Measurements from ENCODE around the gene RAB5B.

Gene RAB5B, protein sequence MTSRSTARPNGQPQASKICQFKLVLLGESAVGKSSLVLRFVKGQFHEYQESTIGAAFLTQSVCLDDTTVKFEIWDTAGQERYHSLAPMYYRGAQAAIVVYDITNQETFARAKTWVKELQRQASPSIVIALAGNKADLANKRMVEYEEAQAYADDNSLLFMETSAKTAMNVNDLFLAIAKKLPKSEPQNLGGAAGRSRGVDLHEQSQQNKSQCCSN

DNA sequence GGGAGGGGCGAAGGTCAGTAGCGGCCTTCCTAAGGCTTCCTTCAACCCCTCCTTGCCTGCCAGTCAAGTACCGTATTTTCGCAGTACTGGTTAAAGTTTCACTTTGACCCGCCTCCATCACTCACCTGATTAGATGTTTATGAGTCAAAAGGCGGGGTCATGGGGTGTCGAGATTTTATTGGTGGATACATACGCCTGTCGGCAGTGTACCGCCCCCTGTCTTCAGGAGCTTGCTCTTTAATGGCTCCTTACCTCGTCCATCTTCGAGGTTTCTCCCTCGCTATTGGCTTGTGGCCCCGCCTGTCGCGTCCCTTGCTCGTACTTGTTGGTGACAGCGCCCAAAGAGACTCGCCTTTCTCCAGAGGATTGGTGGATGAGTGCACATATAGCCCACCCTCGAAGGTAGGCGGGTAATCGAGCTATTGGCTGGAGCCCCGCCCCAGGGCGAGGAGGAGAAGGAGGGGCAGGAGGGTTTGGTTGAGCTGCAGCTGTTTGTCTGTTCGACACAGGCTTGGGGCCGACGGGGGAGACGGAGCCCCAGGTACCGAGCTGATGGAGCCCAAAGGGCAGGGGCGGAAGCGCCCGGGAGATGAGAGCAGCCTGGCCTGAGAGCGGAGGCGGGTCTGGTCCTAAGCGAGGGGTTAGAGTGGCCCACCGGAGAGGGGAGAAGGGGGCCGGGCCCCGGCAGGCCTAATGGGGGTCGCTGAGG is at the start of gene RAB5B:
Gene RAB5B, plus strand, starts transcription at position 480 of the 709 bp plus-strand sequence. CDS start 12,883 bp downstream, outside the sequence.
- DNase-seq (ENCODE audit: low read depth, low spot score), result peak; percentile 100

DNA sequence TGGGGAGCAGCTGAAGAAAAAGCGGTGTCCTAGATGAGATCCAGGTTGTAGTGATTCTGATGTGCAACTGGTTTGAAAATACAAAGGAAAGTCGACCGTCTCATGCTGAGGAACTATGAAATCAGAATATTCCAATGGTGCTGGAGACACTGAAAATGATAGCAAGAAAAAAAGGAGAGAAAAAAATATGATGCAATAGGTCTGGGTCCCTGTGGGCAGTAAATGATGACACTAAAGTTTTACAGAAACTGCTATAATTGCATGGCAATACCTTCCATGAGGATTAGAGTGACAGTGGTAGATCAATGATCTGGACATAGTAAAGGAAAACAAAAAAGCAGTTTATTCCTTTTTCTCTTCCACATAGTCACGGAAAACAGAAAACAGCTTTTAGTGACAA is 48.5 kb upstream of the RAB5B start:
- DNase-seq (ENCODE audit: low read depth, low spot score), result no peak

DNA sequence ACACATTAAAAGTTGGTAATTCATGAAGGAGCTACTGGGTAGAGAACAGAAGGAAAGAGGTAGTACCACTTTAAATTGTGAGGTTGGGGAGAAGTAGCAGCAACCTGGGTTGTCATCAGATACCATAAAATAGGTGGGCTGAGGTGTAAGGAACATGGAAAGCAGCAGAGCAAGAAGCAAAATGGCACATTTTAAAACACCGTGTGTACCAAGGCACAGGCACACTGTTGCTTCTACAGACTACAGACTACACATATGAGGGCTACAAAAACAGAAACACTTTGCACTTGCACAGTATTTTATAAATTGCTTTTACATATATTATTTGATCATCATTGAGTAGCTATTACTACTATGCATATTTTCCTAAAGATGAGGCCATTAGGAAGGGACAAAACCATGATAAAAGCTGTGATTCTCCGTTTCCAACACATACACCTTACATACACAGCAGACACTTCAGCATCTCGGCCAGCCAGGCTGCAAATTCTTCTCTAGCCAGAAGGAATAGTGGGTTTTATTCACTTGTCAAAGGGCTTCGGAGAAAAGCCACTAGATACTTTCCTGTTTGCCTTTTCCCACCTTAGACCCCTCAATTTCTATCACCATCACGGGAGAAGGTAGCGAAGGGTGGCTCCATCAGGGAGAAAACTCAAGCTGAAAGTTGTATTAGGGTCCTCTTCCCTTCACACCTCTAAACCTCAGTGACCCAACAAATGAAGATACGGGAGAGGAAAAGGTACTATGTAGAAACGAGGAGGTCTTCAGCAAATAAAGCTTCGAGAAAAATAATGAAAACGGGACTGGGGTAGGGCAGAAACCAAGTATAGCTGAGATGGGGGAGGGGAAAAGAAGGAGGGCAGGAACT is 47.8 kb upstream of the RAB5B start:
- no peak for DNase-seq (ENCODE audit: low read depth, low spot score)

DNA sequence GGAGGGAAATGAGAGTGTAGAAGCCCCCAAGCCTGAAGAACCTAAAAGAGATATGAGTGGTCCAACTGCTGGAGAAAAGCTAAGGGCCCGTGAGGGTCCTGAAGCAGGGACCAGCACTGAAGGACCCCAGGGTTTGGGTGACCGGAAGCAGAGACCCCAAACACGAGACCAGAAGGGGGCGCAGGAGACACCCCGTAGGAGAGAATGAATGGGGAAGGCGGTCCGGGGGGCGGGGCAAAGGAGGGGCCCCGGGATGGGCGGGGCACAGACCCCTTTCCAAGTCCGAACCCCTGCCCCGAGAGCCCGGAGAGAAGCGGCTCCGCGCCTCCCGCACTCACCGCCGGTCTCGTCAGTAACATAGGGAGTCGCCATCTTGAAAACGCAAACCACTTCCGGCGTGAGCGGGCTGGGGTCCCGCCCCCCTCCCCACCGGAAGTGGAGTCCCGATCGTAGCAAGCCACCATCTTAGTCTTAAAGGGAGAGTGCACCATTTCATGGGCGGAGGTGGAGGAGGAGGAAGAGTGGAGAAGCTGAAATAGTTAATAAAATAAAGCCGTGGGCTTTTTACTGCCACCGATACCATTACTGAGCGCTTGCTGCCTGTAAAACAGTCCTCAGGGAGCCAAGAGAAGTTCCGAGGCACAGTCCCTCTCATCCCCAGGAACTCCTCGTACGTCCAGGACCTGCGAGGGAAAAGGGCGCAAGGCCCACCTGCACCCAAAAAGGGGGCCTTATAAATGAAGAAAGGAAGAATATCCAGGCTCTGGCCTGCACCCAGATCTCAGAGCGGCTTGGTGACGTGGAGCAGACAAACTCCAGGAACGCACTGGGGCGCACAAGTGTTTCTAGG is 46.9 kb upstream of the RAB5B start:
- peak; percentile 80 for DNase-seq (ENCODE audit: low read depth, low spot score)

DNA sequence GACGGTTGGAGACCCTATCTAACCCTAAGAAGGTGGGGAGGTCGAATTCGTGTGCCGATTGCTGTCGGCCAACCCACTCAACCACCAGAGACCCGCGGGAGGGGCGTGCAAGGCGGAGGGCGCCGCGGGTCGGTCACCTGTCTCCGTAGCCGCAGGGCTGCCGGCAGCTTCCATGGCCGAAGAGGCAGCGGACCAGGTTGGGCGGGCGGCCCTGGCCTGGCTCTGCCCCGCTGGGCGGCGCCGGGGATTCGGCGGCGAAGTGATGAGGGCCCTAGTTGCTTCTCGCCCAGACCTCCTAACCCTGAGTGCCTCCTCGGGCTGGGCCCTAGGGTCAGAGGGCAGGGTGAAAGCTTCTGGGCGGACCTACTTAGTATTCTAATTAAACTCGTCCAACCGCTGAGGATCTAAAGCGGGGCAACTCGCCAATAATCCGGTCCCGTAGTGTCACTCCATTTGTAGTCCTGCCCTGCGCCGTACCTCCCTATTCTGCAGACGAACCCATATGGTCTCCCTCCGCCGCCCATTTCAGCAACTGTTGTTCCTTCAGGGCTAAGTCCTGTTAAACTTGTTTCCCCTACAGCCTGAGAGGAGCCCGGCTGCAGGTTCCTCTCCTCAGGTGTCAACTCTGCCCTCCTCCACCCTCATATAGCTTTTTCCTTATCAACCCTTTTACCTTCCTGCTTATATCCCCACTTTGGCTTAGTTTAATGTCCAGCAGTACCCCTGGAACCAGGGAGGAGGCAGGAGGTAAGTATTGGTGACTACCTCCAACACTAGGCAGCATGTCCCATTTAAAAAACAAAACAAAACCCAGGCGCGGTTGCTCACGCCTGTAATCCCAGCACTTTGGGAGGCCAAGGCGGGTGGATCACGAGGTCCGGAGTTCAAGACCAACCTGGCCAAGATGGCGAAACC is 46.0 kb upstream of the RAB5B start, which contains the start of gene PYM1:
Gene PYM1, minus strand, starts transcription at position 307 of the 915 bp plus-strand sequence. Its CDS starts 133 bp downstream, at position 174.
- DNase-seq (ENCODE audit: low read depth, low spot score), result no peak

DNA sequence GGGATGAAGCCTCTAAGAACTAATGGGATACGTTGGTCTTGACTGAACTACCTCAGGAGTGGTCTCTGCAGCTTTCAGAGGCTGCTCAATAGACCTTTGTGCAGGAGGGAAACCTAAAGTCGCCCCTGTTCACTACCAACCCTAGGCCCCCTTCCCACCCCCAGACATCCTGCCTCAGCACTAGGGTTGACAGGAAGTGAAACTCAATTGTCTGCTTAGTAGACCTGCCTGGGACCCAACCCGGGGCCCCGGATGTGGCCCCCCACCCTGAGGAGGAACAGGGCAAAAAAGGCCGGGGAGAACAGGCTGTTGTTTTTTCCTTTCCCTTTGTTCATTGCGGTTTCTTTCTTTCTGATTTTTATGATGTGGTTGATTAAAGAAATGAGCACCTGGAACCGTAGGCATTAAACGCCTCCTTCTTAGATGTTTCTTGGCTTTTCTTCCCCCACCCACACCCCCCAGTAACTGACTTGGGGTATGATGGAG is 44.5 kb upstream of the RAB5B start:
- DNase-seq (ENCODE audit: low read depth, low spot score), result no peak

DNA sequence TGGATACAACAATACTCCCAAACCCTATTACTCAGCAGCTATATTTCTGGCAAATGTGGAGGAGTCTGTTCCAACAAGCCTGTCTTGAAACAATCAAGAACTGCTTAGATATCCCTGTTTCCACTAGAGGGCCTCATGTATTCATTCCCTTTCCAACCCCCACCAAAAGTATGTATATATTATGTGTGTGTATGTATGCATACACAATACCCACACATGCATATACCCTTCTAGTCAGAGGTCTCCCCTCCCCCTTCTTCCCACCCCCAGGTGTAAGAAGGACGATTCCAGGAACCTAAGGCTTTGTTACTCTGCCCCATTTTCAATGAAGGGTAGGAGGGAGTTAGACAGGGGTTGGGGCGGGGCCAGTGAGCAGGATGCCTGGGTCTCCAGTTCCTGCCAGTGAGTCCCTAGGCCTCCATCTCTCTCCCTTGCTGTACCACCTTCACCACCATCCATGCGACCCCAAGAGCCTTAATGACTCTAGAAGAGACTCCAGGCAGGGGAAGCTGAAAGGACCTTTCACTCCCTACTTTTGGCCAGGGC is 43.0 kb upstream of the RAB5B start, which contains the start of gene DGKA:
Gene DGKA, plus strand, starts transcription at position 392 of the 546 bp plus-strand sequence. CDS start 5,342 bp downstream, outside the sequence.
- DNase-seq (ENCODE audit: low read depth, low spot score), result no peak

DNA sequence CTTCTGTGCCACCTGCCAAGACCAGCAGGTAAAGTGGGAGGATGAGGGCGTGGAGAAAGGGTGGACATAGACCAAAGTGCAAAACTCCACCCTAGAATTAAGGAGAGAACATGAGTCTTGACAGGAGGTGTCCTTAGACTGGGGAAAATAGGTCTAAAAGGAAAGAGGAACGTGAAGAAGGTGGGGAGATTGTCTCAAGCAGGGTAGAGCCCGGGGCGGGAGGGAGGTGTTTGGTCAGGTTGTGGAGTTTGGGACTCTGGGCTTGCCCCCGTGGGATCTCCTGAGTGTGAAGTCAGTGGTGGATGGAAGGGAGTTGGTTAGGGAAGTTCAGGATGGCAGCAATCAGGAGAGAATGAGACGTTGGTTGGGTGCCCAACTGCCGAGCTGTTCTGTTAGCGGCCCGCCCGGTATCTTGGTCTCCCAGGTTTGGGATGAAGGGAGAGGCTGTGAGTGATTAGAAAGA is 42.5 kb upstream of the RAB5B start:
- DNase-seq (ENCODE audit: low read depth, low spot score), result no peak

DNA sequence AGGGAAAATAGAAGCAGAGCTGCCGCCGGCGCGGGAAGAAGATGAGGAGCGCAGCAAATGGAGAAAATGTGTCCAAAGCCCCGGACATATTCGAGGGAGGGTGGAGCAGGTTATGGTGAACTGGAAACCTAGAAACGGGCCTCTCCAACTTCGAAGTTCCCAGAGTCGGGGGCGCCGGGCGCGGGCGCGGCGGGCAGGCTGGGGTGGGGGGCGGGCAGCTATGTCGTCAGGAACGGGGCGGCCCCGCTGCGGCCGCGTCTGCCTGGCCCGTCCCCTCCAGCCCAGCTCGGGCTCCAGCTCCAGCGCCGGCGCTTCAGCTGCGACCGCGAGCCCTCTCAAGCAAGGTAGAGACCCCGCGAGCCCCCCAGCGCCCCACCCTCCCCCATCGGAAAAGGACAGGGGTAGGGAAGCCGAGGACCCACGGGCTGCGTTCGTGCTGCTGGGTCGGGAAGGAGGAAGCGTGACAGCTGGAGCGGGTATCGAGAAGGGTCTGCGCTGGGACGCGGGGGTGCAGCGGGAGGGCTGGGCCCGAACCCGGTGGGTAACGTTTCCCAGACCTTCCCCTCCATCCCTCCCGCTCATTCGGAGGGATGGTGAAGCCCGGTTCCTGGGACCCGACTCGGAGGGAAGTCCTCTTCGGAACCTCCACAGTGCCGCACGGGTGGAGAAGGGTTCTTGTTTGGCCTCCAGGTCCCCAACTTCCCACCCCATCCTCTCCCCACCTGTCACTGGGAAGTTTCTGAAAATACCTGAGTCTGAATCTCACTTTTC is 41.9 kb upstream of the RAB5B start:
- DNase-seq (ENCODE audit: low read depth, low spot score), result no peak

DNA sequence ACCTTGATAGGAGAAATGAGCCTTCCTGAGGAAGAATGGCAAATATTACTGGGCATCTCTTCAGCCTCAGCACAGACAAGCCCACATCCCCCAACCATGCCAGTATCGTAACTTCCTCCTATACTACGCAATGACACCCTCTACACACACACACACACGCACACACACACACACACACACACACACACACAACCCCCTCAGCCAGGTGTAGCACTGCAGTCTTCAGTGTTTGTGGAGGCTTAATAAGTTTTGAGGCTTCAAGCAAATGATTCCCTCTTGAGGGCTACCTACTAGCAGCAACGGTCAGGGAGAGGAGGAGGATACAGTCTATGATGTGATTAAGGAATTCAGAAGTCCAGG is 41.3 kb upstream of the RAB5B start:
- no peak for DNase-seq (ENCODE audit: low read depth, low spot score)

DNA sequence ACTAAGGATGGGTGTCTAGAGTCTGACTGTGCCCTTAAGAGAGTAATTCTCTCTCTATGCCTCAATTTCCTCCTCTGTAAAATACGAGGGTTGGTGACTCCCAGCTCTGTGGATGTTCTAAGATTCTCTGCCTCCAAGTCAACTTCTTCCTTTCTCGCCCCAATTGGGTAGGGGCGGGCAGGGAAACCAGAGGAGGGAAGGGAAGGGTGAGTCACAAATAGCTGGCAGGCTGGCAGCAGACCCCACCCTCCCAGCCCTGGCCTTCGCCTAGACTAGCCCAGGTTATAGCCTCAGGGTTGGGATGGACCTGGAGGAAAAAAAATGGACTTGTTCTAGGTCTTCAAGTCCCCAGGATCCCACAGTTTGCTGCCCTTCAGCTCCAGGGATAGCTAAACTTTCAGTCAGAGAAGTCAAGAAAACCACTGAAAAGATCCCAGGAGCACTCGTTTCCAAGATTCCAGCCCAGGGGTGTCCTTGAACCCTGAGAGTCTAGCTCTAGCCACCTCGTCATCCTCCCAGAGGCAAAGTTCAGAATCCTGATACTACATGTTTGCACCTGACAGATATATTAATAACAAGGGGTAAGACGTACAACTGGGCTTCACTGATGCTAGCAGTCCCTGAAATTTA is 40.6 kb upstream of the RAB5B start:
- no peak for DNase-seq (ENCODE audit: low read depth, low spot score)

DNA sequence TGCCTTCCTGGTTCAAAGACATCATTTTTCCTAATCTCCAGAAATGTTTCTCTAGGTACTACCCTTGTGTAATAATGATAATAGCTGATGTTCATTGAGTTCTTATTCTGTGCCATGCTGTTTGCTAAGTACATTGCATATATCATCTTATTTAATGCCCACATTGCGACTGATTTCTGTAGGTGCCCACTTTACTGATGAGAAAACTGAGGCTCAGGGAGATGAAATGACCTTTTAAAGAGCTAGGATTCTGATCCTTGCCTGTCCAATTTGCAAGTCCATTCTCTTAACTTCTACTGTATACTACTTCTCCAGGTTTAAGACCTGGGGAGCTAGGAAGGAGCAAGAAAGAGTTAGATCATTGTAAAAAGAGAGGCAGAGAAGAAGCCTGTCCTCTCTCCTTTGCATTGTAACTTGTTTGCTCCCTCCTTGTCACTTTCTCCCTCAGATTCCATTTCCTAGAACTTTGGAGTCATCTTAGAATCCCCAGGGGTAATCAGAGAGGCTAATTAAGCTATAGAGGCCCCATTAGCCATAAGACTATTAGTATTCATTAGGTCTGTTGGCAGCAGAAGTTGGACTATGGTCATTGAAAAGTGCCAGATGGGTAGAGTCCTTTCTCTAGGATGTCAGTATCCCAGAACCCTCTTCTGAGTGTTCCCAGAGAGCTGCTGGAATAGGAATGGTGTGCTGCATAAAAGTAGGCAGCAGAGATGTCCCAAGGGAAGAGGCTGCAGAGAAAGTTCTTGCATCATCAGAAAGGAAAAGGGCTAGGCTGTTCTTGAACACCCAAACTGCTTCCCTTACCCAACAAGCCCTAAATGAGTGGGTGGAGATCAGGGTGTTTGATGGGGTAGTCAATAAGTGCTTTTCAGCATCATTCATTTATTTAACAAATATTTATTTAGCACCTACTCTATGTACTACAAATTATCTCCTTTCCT is 39.8 kb upstream of the RAB5B start:
- DNase-seq (ENCODE audit: low read depth, low spot score), result no peak

DNA sequence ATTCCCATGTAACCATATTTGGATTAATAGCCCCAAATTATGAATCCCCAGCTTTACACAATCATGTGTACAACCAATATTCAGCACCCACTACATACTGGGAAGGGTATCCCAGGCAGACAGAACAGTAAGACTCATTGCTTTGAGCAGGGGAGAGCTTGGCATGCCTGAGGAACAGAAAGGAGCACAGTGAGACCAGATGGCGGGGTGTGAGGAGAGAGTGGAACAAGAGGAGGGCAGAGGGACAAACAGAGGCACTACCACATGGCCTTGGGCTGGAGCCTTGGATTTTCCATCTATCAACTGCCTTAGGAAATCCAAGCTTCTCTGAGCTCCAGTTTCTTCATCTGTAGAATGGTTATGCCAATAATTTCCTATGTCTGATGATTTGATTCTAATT is 39.1 kb upstream of the RAB5B start:
- no peak for DNase-seq (ENCODE audit: low read depth, low spot score)

DNA sequence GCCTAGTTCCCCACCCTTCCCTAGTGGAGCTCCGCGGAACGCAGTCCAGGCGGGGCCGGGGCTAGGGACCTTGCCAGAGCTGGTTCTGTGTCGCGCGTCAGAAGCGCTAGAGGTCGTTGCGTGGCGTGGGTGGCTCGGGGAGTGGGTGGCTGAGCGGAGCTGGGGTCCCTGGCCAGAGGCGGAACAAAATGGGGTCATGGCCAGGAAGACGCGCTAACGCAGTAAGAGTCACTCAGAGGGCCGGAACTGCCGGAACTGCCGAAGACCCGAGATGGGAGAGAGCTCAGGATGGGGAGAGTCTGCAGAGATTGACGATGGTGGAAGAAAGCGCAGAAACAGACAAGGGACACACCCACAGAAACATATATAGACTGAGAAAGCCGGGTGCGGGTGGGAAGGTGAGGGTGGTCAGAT is 38.1 kb upstream of the RAB5B start:
- DNase-seq (ENCODE audit: low read depth, low spot score), result no peak

DNA sequence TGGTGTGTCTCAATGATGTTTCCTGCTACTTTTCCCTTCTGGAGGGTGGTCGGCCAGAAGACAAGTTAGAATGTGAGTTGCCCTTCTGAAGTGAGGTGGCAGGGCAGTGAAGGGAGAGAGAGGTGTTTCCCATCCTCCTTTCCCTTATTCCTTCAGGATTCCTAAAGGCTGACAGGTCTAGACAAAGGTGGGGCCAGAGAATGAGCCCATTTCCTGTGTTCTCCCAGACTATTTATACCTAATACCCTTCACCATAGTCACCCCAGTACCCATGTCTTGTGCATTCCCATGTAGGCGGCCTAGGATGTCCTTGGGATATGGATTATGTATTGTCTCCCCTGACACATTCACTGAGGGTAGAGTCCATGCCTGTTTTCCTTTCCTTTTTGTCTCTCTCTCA is 35.9 kb upstream of the RAB5B start:
- DNase-seq (ENCODE audit: low read depth, low spot score), result no peak

DNA sequence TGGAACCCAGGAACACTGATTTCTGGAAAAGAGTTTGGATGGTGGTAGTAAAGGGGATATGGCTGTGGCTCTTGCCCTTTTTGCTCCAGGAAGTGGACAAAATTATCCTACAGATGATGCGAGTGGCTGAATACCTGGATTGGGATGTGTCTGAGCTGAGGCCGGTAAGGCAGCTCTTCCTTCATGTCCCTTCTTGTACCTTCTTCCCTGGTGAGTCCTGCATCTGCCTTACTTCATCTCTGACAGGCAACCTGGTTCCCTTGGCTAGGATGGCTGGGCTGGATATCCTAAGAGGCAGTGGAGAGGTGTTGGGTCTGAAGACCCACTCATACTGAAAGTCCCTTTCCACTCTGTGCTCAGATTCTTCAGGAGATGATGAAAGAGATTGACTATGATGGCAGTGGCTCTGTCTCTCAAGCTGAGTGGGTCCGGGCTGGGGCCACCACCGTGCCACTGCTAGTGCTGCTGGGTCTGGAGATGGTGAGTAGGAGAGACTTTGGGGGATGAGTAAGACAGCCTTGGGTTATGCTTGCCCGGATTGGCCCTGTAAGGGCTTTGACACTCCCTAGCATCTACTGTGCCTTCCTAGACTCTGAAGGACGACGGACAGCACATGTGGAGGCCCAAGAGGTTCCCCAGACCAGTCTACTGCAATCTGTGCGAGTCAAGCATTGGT is 34.9 kb upstream of the RAB5B start:
- no peak for DNase-seq (ENCODE audit: low read depth, low spot score)

All from smooth muscle cell of the brain vasculature (primary cell).